HG02938 (cell line): ENCODE results near the gene ANKRD63.

Source experiments
- ATAC-seq: cut with Tn5 transposase; IDR thresholded peaks from one replicate; pipeline ENCODE4 v1.9.1; 2021; ENCODE audit warnings: mild to moderate bottlenecking, moderate library complexity; ENCODE audit not compliant: unreplicated experiment

Gene ANKRD63

GRCh38 chr15:40313531-40314398 is 30.9 kb upstream of the ANKRD63 start:
- no peak for ATAC-seq

- no peak for ATAC-seq
These were observed 29.7 kb upstream of the ANKRD63 start for GRCh38 chr15:40312370-40313158.

- no peak for ATAC-seq
These were observed 28.1 kb upstream of the ANKRD63 start for GRCh38 chr15:40310993-40311392.

- no peak for ATAC-seq
These were observed 27.4 kb upstream of the ANKRD63 start for GRCh38 chr15:40310001-40310959.

- no peak for ATAC-seq
These were observed 26.5 kb upstream of the ANKRD63 start for GRCh38 chr15:40309344-40309862.

GRCh38 chr15:40307421-40308211 is 24.8 kb upstream of the ANKRD63 start, which contains the start of gene PLCB2:
Gene PLCB2, minus strand, starts transcription at chr15:40307935. Its CDS starts 263 bp downstream, at chr15:40307672.
- peak; percentile 47 for ATAC-seq

GRCh38 chr15:40306908-40307307 is 24.0 kb upstream of the ANKRD63 start:
- no peak for ATAC-seq

GRCh38 chr15:40306371-40306770 is 23.5 kb upstream of the ANKRD63 start:
- ATAC-seq: no peak

GRCh38 chr15:40305281-40305680 is 22.4 kb upstream of the ANKRD63 start:
- ATAC-seq: no peak

- no peak for ATAC-seq
These were observed 20.7 kb upstream of the ANKRD63 start for GRCh38 chr15:40303576-40303975.

GRCh38 chr15:40302981-40303380 is 20.1 kb upstream of the ANKRD63 start:
- no peak for ATAC-seq

- no peak for ATAC-seq
These were observed 19.5 kb upstream of the ANKRD63 start for GRCh38 chr15:40302288-40302886.

- no peak for ATAC-seq
These were observed 18.8 kb upstream of the ANKRD63 start for GRCh38 chr15:40301467-40302179.

GRCh38 chr15:40300771-40301170 is 17.9 kb upstream of the ANKRD63 start:
- ATAC-seq: no peak

- no peak for ATAC-seq
These were observed 17.5 kb upstream of the ANKRD63 start for GRCh38 chr15:40300367-40300766.

GRCh38 chr15:40298216-40298935 is 15.5 kb upstream of the ANKRD63 start:
- no peak for ATAC-seq

- no peak for ATAC-seq
These were observed 14.5 kb upstream of the ANKRD63 start for GRCh38 chr15:40297356-40297755.
